ENCODE data around the gene MET. TPM values are rescaled to one million over a fixed set of nuclear protein-coding genes. Genes with fewer than 3 reads are reported as not detected.

MET gene
- total and polyA plus RNA-seq, 10 of the 15 experiments (the other 5 are each of a cell fraction or from before 2014, with no cell fraction given) = 0.01 to 0.21 TPM; not detected in 8

GRCh38 chr7:116726713-116727431 lies 54.9 kb downstream of the MET start (continued):
- TF ChIP-seq ZNF384 (IDR thresholded peaks at IDR 0.05; ENCODE audit: borderline replicate concordance, low read depth, low read length) (no peak), HDGF (IDR thresholded peaks at IDR 0.05) (no peak), SRF (IDR thresholded peaks at IDR 0.05; ENCODE audit: low read depth in 2 of 2, low read length in 2 of 2) (no peak)

GRCh38 chr7:116727432-116728009 lies 55.5 kb downstream of the MET start:
- ChIA-PET RAD21 (ENCODE audit: unreplicated experiment) (no interaction called here), CTCF (no interaction called here), SMC1A (ENCODE audit: uncharacterized antibody, unreplicated experiment) (interaction anchor here (1.0 kb wide), 1 partner anchor 52 kb away, joined by 3 read pairs; no protein-coding TSS in a partner anchor), POLR2A (no interaction called here)
- Histone ChIP-seq H3K4me3 (no peak overlapping the region), H3K4me2 (ENCODE audit: control insufficient read depth, insufficient read depth) (no peak overlapping the region), H3K27me3 (replicated peaks in 1 of 2; ENCODE audit: control insufficient read depth in 2 of 2, insufficient read depth in 2 of 2, low read length in 1 of 2) (peaks cover 1 to 10% of the 10 kb centered on the region in 2 experiments; a peak in 3 of 4 replicates), H4K20me1 (ENCODE audit: control insufficient read depth, insufficient read depth) (no peaks in the 10 kb centered on the region), H3K4me1 (ENCODE audit: control insufficient read depth, insufficient read depth, low read length) (no peaks in the 10 kb centered on the region), H3K9me3 (replicated peaks; ENCODE audit: control insufficient read depth, insufficient read depth, low read length) (no peaks in the 10 kb centered on the region), H3K9ac (ENCODE audit: control insufficient read depth, insufficient read depth, low read length) (no peak overlapping the region), H3K79me2 (ENCODE audit: control insufficient read depth, insufficient read depth, low read length) (no peaks in the 10 kb centered on the region), H3K27ac (ENCODE audit: control insufficient read depth, insufficient read depth) (no peak overlapping the region), H2AFZ (ENCODE audit: control insufficient read depth, low read depth, low read length) (no peak overlapping the region), H3K36me3 (ENCODE audit: control insufficient read depth in 2 of 2, insufficient read depth in 2 of 2, low read length in 1 of 2) (no peaks in the 10 kb centered on the region)
- no peak for FAIRE-seq
- DNase-seq (ENCODE audit: low read depth, low spot score) = no peak
- 11% methylated on average over 3 of the region's 3 CpGs for WGBS (ENCODE audit: insufficient coverage, insufficient replicate concordance, low lambda C conversion rate, missing lambda C conversion rate)
- no TSS peak for BruUV-seq (replicated peaks)
- intact Hi-C loops (cut with micrococcal nuclease; ENCODE audit: unreplicated experiment) (no loop called here), in situ Hi-C loops (cut with MboI) (no loop called here)
- ATAC-seq = no peak
- TF ChIP-seq E4F1 (IDR thresholded peaks at IDR 0.05; ENCODE audit: borderline replicate concordance, partially characterized antibody) (no peak), PKNOX1 (IDR thresholded peaks at IDR 0.05) (no peak), ATF3 (IDR thresholded peaks at IDR 0.05; ENCODE audit: borderline replicate concordance, extremely low read depth, low read depth, low read length) (no peak), BMI1 (IDR thresholded peaks at IDR 0.05; ENCODE audit: borderline replicate concordance) (no peak), ZNF207 (IDR thresholded peaks at IDR 0.05; ENCODE audit: borderline replicate concordance) (no peak), CEBPB (IDR thresholded peaks at IDR 0.05; ENCODE audit: borderline replicate concordance in 1 of 2, low read depth in 2 of 2, low read length in 2 of 2) (no peak), ZBTB40 (IDR thresholded peaks at IDR 0.05; ENCODE audit: borderline replicate concordance) (no peak), CHD1 (IDR thresholded peaks at IDR 0.05; ENCODE audit: low read depth, low read length) (no peak)
